Midbrain (tissue), 1 donor: ENCODE results near the gene ZGLP1.
"Not testable (repeated sequence)": the region's sequence is repeated elsewhere in the genome, so short reads cannot be mapped to it uniquely, and the experiment has no call there.

Experiments used
- DNase-seq: peaks from one replicate; lab custom pipeline; 2025; lab: John Stamatoyannopoulos, UW

The ZGLP1 gene

GRCh38 chr19:10293637-10294367, 15.8 kb downstream of the ZGLP1 start:
- no peak for DNase-seq

- no peak for DNase-seq
Measured at GRCh38 chr19:10292789-10293636, 16.6 kb downstream of the ZGLP1 start.

GRCh38 chr19:10292206-10292788, 17.3 kb downstream of the ZGLP1 start:
- DNase-seq, result no peak

GRCh38 chr19:10291554-10292205, 17.9 kb downstream of the ZGLP1 start:
- DNase-seq, result no peak

DNA sequence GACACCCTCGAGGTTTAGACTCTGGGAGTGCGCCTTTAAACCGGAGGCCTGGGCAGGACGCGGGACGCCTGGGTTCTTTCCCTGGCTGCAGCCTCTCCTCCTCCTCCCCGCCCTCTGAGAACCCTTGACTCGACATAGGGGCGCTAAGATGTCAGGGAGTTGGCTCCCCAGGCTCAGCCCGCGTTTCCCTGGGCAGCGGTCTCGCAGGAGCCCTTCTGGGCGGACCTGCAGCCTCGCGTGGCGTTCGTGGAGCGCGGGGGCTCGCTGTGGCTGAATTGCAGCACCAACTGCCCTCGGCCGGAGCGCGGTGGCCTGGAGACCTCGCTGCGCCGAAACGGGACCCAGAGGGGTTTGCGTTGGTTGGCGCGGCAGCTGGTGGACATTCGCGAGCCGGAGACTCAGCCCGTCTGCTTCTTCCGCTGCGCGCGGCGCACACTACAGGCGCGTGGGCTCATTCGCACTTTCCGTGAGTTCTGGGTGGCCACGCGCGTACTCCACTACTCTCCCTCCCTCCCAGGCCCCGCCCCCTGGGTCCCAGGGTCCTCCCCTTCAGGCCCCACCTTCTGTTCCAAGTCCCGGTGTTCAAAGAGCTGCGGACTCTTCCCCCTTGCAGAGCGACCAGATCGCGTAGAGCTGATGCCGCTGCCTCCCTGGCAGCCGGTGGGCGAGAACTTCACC, 18.6 kb downstream of the ZGLP1 start:
- DNase-seq, result no peak

GRCh38 chr19:10290357-10290875, 19.2 kb downstream of the ZGLP1 start:
- DNase-seq, result no peak

- no peak for DNase-seq
Measured at GRCh38 chr19:10289836-10290356, 19.7 kb downstream of the ZGLP1 start, which contains the start of gene ICAM5. ICAM5 (plus strand) TSS chr19:10289952; CDS start chr19:10290044, 92 bp downstream.

DNA sequence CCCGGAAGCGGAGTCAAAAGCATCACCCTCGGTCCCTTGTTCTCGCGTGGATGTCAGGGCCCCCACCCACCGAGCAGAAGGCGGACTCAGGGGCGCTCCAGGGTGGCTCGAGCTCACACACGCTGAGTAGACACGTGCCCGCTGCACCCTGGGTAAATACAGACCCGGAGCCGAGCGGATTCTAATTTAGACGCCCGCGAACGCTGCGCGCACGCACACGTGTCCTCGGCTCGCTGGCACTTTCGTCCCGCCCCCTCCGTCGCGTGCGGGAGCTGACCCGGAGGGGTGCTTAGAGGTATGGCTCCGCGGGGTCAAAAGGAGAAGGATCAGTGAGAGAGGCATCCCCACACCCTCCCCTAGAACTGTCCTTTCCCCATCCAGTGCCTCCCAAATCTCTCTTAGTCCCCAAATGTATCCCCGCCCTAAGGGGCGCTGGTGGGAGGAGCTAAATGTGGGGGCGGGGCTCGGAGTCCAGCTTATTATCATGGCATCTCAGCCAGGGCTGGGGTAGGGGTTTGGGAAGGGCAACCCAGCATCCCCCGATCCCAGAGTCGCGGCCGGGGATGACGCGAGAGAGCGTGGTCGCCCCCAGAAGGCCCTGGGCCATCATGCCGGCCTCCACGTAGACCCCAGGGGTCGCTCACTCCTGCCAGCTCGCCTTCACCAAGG, 20.3 kb downstream of the ZGLP1 start:
- DNase-seq, result no peak

DNA sequence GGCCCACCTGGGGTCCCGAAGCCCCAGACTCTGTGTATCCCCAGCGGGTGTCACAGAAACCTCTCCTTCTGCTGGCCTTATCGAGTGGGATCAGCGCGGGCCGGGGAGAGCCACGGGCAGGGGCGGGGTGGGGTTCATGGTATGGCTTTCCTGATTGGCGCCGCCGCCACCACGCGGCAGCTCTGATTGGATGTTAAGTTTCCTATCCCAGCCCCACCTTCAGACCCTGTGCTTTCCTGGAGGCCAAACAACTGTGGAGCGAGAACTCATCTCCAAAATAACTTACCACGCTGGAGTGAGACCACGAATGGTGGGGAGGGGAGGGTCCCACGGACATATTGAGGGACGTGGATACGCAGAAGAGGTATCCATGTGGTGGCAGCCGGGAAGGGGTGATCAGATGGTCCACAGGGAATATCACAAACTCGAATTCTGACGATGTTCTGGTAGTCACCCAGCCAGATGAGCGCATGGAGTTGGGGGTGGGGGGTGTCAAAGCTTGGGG, 20.9 kb downstream of the ZGLP1 start:
- DNase-seq, result no peak

DNA sequence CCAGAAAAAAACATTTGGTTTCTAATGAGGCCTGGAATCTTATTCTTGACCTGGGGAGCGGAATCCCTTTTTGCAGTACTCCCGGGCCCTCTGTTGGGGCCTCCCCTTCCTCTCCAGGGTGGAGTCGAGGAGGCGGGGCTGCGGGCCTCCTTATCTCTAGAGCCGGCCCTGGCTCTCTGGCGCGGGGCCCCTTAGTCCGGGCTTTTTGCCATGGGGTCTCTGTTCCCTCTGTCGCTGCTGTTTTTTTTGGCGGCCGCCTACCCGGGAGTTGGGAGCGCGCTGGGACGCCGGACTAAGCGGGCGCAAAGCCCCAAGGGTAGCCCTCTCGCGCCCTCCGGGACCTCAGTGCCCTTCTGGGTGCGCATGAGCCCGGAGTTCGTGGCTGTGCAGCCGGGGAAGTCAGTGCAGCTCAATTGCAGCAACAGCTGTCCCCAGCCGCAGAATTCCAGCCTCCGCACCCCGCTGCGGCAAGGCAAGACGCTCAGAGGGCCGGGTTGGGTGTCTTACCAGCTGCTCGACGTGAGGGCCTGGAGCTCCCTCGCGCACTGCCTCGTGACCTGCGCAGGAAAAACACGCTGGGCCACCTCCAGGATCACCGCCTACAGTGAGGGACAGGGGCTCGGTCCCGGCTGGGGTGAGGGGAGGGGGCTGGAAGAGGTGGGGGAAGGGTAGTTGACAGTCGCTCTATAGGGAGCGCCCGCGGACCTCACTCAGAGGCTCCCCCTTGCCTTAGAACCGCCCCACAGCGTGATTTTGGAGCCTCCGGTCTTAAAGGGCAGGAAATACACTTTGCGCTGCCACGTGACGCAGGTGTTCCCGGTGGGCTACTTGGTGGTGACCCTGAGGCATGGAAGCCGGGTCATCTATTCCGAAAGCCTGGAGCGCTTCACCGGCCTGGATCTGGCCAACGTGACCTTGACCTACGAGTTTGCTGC, 22.5 kb downstream of the ZGLP1 start, which contains the start of gene ICAM4:
Gene ICAM4 (plus strand): TSS at position 153 of the 935 bp plus-strand sequence. CDS start 58 bp downstream, at position 211.
- DNase-seq, result no peak

GRCh38 chr19:10285393-10285792, 24.2 kb downstream of the ZGLP1 start:
- DNase-seq, result no peak

DNA sequence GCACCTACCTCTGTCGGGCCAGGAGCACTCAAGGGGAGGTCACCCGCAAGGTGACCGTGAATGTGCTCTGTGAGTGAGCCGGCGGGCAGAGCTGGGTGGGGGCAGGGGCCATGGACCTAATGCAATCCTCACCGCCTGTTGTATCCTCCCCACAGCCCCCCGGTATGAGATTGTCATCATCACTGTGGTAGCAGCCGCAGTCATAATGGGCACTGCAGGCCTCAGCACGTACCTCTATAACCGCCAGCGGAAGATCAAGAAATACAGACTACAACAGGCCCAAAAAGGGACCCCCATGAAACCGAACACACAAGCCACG, 24.7 kb downstream of the ZGLP1 start:
- no peak for DNase-seq

GRCh38 chr19:10284065-10284959, 25.3 kb downstream of the ZGLP1 start:
- DNase-seq, result no peak

DNA sequence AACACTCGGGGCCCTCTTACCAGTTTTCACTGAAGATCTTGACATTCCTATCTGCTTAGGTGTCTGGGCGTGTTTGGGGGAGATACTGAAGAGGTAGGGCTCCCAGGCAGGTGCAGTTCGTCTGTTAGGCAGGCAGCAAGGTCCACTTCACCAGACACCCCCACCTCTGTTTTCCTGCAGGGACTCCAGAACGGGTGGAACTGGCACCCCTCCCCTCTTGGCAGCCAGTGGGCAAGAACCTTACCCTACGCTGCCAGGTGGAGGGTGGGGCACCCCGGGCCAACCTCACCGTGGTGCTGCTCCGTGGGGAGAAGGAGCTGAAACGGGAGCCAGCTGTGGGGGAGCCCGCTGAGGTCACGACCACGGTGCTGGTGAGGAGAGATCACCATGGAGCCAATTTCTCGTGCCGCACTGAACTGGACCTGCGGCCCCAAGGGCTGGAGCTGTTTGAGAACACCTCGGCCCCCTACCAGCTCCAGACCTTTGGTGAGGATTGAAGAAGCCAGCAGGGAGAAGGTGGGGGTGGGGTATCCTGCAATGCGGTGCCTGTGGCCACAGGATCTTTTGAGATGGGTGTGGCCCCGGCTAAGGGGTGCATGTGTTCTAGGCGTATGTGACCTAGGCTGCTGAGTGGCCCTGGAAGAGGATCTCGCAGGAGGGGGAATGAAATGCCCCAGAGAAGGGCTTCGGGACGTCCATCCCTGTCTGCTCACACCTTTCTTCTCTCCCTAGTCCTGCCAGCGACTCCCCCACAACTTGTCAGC, 26.1 kb downstream of the ZGLP1 start:
- DNase-seq, result no peak

- not testable (repeated sequence) for DNase-seq
Measured at GRCh38 chr19:10282043-10282442, 27.6 kb downstream of the ZGLP1 start.

DNA sequence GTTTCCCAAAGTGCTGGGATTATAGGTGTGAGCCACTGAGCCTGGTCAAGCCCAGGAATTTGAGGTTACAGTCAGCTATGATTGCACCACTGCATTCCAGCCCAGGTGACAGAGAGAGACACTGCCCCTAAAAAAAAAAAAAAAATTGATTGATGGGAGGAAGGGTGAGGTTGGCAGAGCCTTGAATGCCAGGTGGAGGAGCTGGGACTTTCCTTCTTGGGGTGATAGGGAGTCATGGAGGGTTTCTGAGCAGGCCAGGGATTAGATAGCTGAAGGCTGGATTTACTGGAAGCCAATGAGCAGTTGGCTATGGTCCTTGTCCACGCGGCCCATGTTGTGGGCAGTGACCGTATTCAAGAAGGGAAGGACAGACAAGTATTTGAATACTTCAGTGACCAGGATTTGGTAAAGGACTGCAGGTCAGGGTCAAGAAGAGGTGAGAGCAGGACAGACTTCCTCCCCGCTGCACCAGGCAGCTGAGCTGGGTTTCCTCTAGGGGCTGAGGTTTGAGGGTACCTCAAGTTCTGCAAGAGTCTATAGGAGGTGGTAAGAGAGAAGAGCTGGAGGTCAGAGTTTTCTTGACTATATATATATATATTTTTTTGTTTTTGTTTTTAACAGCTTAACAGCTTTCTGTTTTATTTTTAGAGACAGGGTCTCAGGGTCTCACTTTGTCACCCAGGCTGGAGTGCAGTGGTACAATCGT, 29.7 kb downstream of the ZGLP1 start:
- DNase-seq, result no peak

GRCh38 chr19:10278935-10279334, 30.7 kb downstream of the ZGLP1 start:
- no peak for DNase-seq
